SHP77 (cell line): ENCODE measurements around the gene STARD6.
"Not testable (repeated sequence)": the region's sequence is repeated elsewhere in the genome, so short reads cannot be mapped to it uniquely, and the experiment has no call there.

Source experiments
- DNase-seq, 2 experiments: peaks; one replicate each; lab custom pipeline; 2025; lab: John Stamatoyannopoulos, UW

STARD6 gene

GRCh38 chr18:54338230-54338629, 19.4 kb downstream of the STARD6 start:
- no peak for DNase-seq

GRCh38 chr18:54335638-54336173, 22.0 kb downstream of the STARD6 start:
- no peak for DNase-seq

DNA sequence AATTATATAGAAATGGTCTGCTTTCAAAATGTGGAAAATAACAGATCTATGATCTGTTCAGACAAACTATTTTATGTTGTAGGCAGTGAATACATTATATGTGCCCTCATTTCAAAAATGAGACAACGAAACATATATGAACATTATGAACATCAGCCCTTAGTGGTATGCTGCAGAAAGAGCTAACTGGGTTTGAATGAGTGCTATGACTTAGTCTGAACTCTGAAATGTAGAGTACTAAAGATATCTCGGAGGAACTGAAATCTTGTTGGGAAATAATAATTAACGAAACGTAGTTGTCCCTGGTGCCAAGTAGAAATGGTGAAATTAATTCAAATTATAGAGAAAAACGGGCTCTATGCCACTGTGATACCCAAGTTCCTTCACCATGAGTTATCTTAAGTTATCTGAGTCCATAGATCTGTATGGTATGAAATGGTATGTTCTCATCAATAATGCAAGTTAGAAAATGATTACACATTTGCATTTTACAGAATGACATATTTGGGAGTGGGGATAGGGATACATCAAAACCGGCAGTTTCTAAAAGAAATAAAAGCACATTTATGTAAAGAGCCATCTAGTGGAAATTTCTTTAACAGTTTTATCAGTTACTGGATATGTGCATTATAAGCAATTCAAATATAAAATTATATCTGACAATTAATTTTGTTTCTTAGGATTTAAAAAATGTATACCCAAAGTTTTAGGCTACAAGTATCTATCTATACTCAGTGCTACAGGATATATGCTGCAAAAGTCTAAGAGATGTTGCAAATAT, 26.7 kb downstream of the STARD6 start:
- no peak for DNase-seq

DNA sequence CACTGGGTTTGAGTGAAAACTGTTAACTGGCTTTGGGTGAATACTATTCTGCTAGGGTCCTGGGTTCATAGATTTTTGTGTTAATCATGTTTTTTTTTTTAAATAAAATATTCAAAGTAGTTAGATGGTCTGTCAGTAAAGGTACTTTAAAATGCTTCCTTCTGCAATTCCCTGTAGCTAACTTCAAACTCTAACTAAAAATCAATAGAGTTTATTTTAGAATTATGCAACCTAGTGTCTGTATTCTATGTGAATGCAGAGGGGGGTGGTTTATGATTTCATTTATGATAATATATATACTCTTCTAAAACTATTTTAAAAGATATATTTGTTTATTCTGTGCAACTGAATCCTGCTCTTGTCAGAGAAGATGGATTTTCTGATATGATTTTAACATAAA, 27.9 kb downstream of the STARD6 start:
- no peak for DNase-seq

- DNase-seq = no peak
Observed at GRCh38 chr18:54327818-54328217, 29.8 kb downstream of the STARD6 start.

GRCh38 chr18:54323970-54324369, 33.7 kb downstream of the STARD6 start:
- no peak for DNase-seq

DNA sequence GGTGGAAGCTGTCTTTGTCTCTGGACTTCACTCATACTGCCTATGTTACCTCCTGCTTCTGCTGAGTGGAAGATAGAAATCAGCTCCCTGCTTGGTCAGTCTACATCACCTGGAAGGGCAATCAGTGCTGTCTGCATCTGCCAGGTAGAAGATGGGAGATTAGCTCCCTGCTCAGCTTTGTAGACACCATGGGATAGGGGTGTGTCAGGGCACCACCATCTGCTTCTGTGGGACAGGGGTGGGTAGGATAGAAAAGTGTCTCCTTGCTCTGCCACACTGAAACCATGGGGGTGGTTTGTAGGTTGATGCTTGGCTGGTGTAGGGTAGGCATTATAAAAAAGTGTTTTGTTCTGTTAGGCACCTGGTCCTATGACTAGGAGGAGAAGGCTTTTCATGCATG, 34.1 kb downstream of the STARD6 start:
- no peak for DNase-seq

DNA sequence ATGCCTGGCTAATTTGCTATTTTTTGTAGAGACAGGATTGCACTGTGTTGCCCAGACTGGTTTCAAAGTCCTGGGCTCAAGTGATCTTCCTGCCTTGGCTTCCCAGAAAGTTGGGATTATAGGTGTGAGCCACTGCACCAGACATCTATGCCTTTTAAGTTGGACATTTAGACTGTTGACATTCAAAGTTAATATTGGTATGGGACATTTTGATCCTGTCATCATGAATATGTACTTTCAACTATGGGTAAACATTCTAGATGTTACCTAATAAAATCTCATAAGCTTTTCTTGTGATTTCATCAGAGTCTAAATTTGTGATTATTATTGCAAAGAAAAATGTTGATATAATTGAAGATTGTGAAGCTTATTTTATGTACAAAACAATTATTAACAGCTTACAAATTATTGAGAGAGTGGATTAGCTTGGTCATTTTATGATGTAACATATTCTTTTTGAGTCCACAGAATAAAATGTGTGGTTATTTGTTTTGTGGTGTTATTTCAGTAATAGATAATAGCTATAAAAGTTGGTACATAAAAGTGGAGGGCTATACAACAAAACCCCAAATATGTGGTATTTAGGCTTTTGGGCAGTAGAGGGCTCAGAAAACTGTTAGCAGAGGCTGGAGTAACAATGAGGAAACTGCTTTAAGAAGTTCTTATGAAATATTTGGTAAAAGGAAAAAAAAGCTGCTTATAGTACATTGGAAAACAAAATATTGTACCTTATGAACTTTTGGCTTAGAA, 41.4 kb downstream of the STARD6 start:
- no peak for DNase-seq

- not testable (repeated sequence) for DNase-seq
Observed at GRCh38 chr18:54309564-54309963, 48.1 kb downstream of the STARD6 start.

GRCh38 chr18:54303408-54303807, 54.2 kb downstream of the STARD6 start:
- DNase-seq = no peak

GRCh38 chr18:54298991-54299390, 58.7 kb downstream of the STARD6 start:
- DNase-seq = not testable (repeated sequence)

GRCh38 chr18:54296062-54296461, 61.6 kb downstream of the STARD6 start:
- DNase-seq = no peak

GRCh38 chr18:54294274-54294673, 63.4 kb downstream of the STARD6 start:
- no peak for DNase-seq

- DNase-seq = no peak
Observed at GRCh38 chr18:54284981-54285785, 72.5 kb downstream of the STARD6 start.

GRCh38 chr18:54284535-54284934, 73.1 kb downstream of the STARD6 start:
- DNase-seq = no peak

GRCh38 chr18:54280220-54280569, 77.5 kb downstream of the STARD6 start:
- DNase-seq = no peak

DNA sequence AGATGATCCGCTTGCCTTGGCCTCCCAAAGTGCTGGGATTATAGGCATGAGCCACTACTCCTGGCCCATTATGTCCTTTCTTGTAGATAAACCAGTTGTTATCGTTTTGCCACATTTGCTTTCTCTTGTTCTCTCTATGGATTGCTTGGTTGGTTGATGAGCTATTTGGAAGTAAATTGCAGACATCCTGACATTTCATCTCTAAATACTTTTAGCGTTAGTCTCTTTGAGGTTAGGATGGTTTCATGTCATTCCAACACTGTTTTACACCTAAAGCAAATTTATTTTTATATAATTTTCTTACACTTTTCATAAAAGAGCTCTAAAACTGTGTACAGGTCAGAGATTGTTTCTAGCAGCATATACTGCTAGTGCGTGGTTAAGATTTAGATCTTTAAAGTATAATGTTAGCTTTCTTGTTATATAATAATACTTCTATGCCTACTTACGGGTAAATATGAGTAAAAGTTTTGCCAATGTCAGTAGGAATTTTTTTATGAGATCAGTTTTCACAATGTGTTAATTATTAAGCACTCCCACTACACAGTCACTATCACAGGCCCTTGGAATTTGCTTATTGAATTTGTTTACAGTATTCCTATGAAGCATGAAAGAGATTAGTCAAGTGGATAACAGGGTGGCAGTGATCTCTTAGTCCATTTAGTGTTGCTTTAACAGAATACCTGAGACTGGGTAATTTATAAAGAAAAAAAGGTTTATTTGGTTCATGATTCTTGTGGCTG, 78.0 kb downstream of the STARD6 start:
- no peak for DNase-seq

- no peak for DNase-seq
Observed at GRCh38 chr18:54278615-54279014, 79.0 kb downstream of the STARD6 start.

- no peak for DNase-seq
Observed at GRCh38 chr18:54277899-54278298, 79.8 kb downstream of the STARD6 start.
